Body of pancreas (tissue), 4 donors: ENCODE data around the gene ATP8A2.

Experiments
- POLR2A ChIP-seq, 3 donors: fragments of 450-650 bp; IDR thresholded peaks; one replicate each; pipeline ENCODE4 v1.6.1; 2016; ENCODE audit warnings: antibody characterized with exemption in 3 of 3, mild to moderate bottlenecking in 2 of 3
- TF ChIP-seq, protein P1 (sequence below), 7 experiments: fragments of 450-650 bp in 4 of 7; fragments of 200-600 bp in 3 of 7; sonication (generic) in 3 of 7; IDR thresholded peaks; one replicate each; pipeline ENCODE4 v1.5.1; 2016 to 2019; ENCODE audit warnings: antibody characterized with exemption in 7 of 7

DNA sequence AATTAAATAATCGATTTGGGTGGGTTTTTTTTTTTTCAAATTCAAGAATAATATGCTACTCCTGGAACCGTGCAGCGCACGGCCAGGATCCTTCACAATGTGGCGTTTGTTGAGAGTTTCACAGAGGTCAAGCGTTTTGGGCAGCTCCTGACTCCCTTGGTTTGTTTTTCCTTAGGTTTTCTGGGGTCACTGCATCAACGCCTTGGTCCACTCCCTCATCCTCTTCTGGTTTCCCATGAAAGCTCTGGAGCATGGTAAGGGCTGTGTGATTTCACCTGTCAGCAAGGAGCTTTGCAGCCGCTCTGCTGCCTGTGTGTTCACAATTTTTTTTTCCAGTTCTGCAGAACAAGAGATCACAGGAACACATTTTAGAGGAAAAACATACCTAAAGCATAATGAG, 467.6 kb downstream of the ATP8A2 start:
- TF ChIP-seq, protein P1, sequence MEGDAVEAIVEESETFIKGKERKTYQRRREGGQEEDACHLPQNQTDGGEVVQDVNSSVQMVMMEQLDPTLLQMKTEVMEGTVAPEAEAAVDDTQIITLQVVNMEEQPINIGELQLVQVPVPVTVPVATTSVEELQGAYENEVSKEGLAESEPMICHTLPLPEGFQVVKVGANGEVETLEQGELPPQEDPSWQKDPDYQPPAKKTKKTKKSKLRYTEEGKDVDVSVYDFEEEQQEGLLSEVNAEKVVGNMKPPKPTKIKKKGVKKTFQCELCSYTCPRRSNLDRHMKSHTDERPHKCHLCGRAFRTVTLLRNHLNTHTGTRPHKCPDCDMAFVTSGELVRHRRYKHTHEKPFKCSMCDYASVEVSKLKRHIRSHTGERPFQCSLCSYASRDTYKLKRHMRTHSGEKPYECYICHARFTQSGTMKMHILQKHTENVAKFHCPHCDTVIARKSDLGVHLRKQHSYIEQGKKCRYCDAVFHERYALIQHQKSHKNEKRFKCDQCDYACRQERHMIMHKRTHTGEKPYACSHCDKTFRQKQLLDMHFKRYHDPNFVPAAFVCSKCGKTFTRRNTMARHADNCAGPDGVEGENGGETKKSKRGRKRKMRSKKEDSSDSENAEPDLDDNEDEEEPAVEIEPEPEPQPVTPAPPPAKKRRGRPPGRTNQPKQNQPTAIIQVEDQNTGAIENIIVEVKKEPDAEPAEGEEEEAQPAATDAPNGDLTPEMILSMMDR (IDR thresholded peaks at IDR 0.05): no peak
- no peak for TF ChIP-seq POLR2A (IDR thresholded peaks at IDR 0.05)
